ENCODE measurements around the gene S100A3.

S100A3 gene

DNA sequence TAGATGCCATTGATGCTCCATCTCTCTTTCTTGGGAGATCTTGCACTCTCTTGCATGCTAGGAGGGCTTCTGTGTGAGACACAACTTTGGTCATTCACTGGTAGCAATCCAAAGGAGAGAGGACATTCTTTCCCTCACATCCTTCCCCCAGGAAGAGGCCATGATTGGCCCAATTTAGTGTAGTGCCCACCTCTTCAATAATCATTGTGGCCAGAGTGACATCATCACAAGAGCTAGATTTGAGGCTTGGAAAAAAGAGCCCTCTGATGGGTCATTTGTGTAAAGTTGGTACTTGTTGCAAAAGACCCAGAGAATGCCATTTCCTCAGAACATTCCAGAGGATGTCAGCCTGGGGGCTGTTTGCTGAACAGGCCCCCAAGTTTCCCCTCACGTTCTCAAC lies 43.5 kb downstream of the S100A3 start:
- in situ Hi-C loops (cut with HindIII; ENCODE audit: low pct_unique_long_range_greater_than_20kb, low sequenced_read_pairs): no loop called here
- no peak for DNase-seq (ENCODE audit: low read depth in 1 of 2, low spot score in 1 of 2)
- TF ChIP-seq JUND (IDR thresholded peaks at IDR 0.05; ENCODE audit: low read depth): no peak

DNA sequence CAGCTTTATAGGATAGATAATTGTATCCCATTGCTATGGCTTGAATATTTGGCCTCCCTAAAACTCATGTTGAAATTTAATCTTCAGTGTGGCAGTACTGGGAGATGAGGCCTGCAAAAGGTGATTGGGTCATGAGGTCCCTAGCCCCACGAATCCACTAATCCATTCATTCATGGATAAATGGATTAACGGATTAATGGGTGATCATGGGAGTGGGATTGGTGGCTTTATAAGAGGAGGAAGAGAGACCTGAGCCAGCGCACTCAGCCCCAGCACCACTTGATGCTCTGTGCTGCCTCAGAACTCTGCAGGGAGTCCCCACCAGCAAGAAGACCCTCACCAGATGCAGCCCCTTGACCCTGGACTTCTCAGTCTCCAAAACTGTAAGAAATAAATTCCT lies 45.3 kb downstream of the S100A3 start:
- no peak for DNase-seq (ENCODE audit: low read depth in 1 of 2, low spot score in 1 of 2)
- in situ Hi-C loops (cut with HindIII; ENCODE audit: low pct_unique_long_range_greater_than_20kb, low sequenced_read_pairs): no loop called here
- no peak for TF ChIP-seq JUND (IDR thresholded peaks at IDR 0.05; ENCODE audit: low read depth)

DNA sequence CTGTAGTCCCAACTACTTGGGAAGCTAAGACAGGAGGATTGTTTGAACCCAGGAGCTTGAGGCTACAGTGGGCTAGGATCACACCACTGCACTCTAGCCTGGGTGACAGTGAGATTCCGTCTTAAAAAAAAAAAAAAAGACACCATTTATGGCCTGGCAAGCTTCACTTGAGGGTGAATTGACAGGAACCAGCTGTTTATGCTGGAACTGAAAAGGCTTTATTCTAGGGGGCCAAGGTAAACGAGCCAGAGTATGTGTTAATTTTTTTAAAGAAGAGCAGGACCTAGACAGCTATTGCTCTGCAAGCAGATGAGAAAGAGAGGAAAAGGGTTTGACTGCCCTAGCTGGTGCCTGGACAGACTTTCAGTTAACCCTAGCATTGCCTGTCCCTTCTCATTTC lies 50.3 kb downstream of the S100A3 start:
- no peak for TF ChIP-seq JUND (IDR thresholded peaks at IDR 0.05; ENCODE audit: low read depth)
- in situ Hi-C loops (cut with HindIII; ENCODE audit: low pct_unique_long_range_greater_than_20kb, low sequenced_read_pairs): no loop called here
- DNase-seq (ENCODE audit: low read depth in 1 of 2, low spot score in 1 of 2): no peak

Measured in T47D (cell line).